Esophagus muscularis mucosa (tissue), 4 donors: ENCODE data around the gene DISP3. TPM values are rescaled to one million over a fixed set of nuclear protein-coding genes. Genes with fewer than 3 reads are reported as not detected.

Experiments used
- DNase-seq: peaks from one replicate; pipeline ENCODE4 v3.0.0-alpha.2; 2017; ENCODE audit errors: extremely low spot score
- H3K27ac ChIP-seq, 4 donors: fragments of 200-600 bp; sonication (generic); replicated peaks in 1 of 4; 1 replicate in 3 of 4; 2 replicates in 1 of 4; pipeline ENCODE4 v1.5.1; 2016 to 2019; ENCODE audit warnings: mild to moderate bottlenecking in 1 of 4
- H3K27me3 ChIP-seq, 4 donors: fragments of 200-600 bp; sonication (generic); one replicate each; pipeline versions ENCODE4 v1.5.1 to v1.6.0; 2016 to 2019
- H3K36me3 ChIP-seq, 4 donors: fragments of 200-600 bp; sonication (generic); one replicate each; pipeline ENCODE4 v1.5.1; 2016 to 2019
- H3K4me1 ChIP-seq, 4 donors: fragments of 200-600 bp; sonication (generic); one replicate each; pipeline ENCODE4 v1.5.1; 2016 to 2019
- H3K4me3 ChIP-seq, 4 donors: fragments of 200-600 bp; sonication (generic); 1 replicate in 2 of 4; 2 replicates in 2 of 4; pipeline ENCODE4 v1.5.1; 2016 to 2019; ENCODE audit warnings: mild to moderate bottlenecking in 4 of 4, moderate library complexity in 1 of 4
- H3K9me3 ChIP-seq, 4 donors: fragments of 200-600 bp; sonication (generic); 1 replicate in 3 of 4; 2 replicates in 1 of 4; pipeline ENCODE4 v1.5.1; 2016 to 2019
- CTCF ChIP-seq, 3 experiments: fragments of 200-600 bp in 2 of 3; fragments of 450-650 bp in 1 of 3; sonication (generic) in 2 of 3; IDR thresholded peaks; one replicate each; pipeline ENCODE4 v1.5.1; 2017 to 2019; ENCODE audit warnings: antibody characterized with exemption in 3 of 3, mild to moderate bottlenecking in 2 of 3, moderate library complexity in 1 of 3
- EP300 ChIP-seq: sonication (generic); formaldehyde crosslinking; IDR thresholded peaks from one replicate; pipeline ENCODE4 v1.6.1; 2017; ENCODE audit warnings: antibody characterized with exemption
- POLR2A ChIP-seq: fragments of 450-650 bp; IDR thresholded peaks from one replicate; pipeline ENCODE4 v1.6.1; 2017; ENCODE audit warnings: antibody characterized with exemption, moderate library complexity, mild to moderate bottlenecking, low read depth
- POLR2AphosphoS5 ChIP-seq, 2 donors: sonication (generic); formaldehyde crosslinking; IDR thresholded peaks; one replicate each; pipeline ENCODE4 v1.6.1; 2017; ENCODE audit warnings: antibody characterized with exemption in 2 of 2
- WGBS: methylation state at CpG from one replicate; pipeline ENCODE4 v1.1.5; 2018; 5-methylcytosine and 5-hydroxymethylcytosine counted together
- intact Hi-C: fragments of 100-400 bp; cut with DNase I; formaldehyde crosslinking; loops from one replicate; pipeline ENCODE4 v1.15.1; 2023
- total RNA-seq, 4 donors: library from RNA; depleted of rRNA; stranded (reverse); fragments of >200 nt; gene quantifications; one replicate each; pipeline versions ENCODE4 v1.1.0 to v1.2.1, GENCODE V29; 2016

The DISP3 gene
- total RNA-seq, 4 donors from 2014 or later, result not detected

DNA sequence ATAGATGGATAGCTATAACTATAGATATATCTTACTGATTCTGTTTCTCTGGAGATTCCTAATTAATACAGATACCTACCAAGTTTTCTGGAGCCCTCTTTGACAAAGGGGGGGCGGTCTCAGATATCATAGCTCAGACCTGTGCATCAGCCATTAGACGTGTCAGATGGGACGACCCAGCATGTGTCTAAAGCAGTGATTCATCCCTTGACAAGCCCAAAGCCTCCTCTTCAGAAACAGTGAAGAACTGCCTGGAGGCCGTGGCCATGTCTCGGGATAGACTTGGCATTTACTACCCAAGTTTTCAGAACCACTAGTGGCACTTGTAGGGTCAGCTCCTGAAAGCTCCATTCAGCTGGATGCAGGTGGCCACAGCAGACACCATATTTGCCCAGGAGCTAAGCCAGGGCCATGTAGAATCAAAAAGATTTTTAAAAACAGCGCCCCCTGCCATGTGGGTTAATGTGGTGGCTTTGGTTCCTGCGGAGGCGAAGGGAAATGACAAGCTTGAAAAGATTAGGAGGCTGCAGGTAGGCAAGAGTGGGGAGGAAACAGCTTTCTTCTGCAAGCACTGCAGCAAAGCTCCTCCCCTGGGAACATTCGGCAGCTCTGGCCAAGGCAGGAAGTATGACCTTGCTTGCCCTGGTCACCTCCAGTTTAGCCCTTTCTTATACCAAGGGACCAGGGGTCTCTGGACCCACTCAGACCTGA is 93.1 kb downstream of the DISP3 start:
- Histone ChIP-seq H3K27ac (no peak overlapping the region), H3K36me3 (no peaks in the 10 kb centered on the region), H3K4me1 (no peaks in the 10 kb centered on the region), H3K4me3 (no peak overlapping the region), H3K27me3 (peaks cover 0 to 68% (median 2%) of the 10 kb centered on the region in 4 donors), H3K9me3 (no peaks in the 10 kb centered on the region)
- intact Hi-C loops, result no loop called here
- 53% methylated on average over 9 of the region's 9 CpGs for WGBS
- TF ChIP-seq EP300 (no peak), POLR2AphosphoS5 (IDR thresholded peaks at IDR 0.05) (no peak), CTCF (IDR thresholded peaks at IDR 0.05) (no peak), POLR2A (no peak)
- no peak for DNase-seq

DNA sequence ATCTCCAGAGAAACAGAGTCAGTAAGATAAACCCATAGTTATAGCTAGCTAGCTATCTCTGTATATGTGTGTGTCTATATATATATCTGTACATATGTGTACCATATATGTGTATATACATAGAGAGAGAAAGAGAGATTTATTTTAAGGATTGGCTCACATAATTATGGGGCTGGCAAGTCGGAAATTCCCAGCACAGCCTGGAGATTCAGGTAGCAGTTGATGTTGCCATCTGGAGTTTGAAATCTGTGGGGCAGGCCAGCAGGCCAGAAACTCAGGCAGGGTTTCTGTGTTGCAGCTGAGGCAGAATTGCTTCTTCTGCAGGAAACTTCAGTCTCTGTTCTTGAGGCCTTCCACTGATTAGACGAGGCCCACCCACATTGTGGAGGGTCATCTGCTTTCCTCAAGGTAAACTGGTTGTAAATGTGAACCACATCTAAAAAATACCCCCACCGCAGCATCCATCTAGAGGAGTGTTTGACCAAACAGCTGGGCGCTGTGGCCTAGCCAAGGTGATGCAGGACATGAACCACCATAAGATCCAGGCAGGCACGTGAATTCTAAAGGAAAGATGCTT is 94.2 kb downstream of the DISP3 start:
- TF ChIP-seq POLR2A (no peak), CTCF (IDR thresholded peaks at IDR 0.05) (no peak), POLR2AphosphoS5 (IDR thresholded peaks at IDR 0.05) (no peak), EP300 (no peak)
- Histone ChIP-seq H3K27ac (no peak overlapping the region), H3K36me3 (no peaks in the 10 kb centered on the region), H3K27me3 (peaks cover 0 to 66% (median 2%) of the 10 kb centered on the region in 4 donors), H3K4me1 (no peaks in the 10 kb centered on the region), H3K4me3 (no peak overlapping the region), H3K9me3 (no peaks in the 10 kb centered on the region)
- DNase-seq, result no peak
- 97% methylated on average over 5 of the region's 5 CpGs for WGBS
- intact Hi-C loops, result no loop called here

- no peaks in the 10 kb centered on the region for H3K4me1 ChIP-seq
- H3K27me3 ChIP-seq, result peaks cover 0 to 64% (median 2%) of the 10 kb centered on the region in 4 donors
- WGBS, result 83% methylated on average over 6 of the region's 6 CpGs
- H3K9me3 ChIP-seq, result no peaks in the 10 kb centered on the region
- DNase-seq, result no peak
- no peaks in the 10 kb centered on the region for H3K36me3 ChIP-seq
- intact Hi-C loops, result no loop called here
- TF ChIP-seq EP300, result no peak
- no peak for TF ChIP-seq POLR2A
- TF ChIP-seq POLR2AphosphoS5 (IDR thresholded peaks at IDR 0.05), result no peak
- TF ChIP-seq CTCF (IDR thresholded peaks at IDR 0.05), result no peak
- no peak overlapping the region for H3K27ac ChIP-seq
- no peak overlapping the region for H3K4me3 ChIP-seq
Observed at GRCh38 chr1:11575553-11575952, 96.6 kb downstream of the DISP3 start.

DNA sequence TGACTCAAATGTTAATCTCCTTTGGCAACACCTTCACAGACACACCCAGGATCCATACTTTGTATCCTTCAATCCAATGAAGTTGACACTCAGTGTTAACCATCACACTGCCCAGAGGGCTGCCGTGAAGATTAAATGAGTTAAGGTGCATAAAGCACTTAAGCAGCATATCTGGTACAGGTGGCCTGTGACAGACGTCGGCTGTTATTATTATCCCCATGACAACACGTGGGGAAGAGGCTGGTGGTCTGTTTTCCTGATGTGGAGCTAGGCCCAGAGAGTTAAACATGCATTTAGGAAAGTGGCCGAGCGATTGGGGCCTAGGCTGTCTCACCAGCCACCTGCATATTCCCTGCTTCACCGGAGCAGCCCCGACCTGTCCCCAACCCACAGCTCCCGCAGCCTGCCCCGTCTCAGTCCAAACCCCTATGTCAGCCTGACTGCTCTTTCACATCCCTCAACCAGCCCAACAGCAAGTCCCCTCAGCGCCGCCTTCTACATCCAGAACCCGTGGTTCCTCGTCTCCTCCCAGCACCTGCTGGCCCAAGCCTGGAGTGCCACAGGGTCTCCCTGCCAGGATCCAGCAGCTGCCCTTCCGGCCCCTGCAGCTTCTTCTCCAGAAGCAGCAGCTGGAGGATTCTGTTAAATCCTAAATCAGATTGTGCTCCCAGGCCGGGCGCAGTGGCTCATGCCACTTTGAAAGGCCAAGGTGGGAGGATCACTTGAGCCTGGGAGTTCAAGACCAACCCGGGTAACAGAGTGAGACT is 97.3 kb downstream of the DISP3 start:
- WGBS, result 61% methylated on average over 14 of the region's 18 CpGs
- DNase-seq, result no peak
- H3K36me3 ChIP-seq, result no peaks in the 10 kb centered on the region
- no peaks in the 10 kb centered on the region for H3K4me1 ChIP-seq
- H3K4me3 ChIP-seq, result no peak overlapping the region
- peaks cover 0 to 60% (median 1%) of the 10 kb centered on the region in 4 donors for H3K27me3 ChIP-seq
- intact Hi-C loops, result no loop called here
- H3K27ac ChIP-seq, result no peak overlapping the region
- H3K9me3 ChIP-seq, result no peaks in the 10 kb centered on the region
- TF ChIP-seq EP300 (no peak), POLR2AphosphoS5 (IDR thresholded peaks at IDR 0.05) (no peak), POLR2A (no peak), CTCF (IDR thresholded peaks at IDR 0.05) (no peak)
